NCI-H2196 treated with DMSO at 0.1 percent for 48 hours (cell line): ENCODE data around the gene TSPEAR.

Experiments used
- DNase-seq: peaks from one replicate; lab custom pipeline; 2025; ENCODE audit not compliant: unreplicated experiment; lab: John Stamatoyannopoulos, UW

The TSPEAR gene

DNA sequence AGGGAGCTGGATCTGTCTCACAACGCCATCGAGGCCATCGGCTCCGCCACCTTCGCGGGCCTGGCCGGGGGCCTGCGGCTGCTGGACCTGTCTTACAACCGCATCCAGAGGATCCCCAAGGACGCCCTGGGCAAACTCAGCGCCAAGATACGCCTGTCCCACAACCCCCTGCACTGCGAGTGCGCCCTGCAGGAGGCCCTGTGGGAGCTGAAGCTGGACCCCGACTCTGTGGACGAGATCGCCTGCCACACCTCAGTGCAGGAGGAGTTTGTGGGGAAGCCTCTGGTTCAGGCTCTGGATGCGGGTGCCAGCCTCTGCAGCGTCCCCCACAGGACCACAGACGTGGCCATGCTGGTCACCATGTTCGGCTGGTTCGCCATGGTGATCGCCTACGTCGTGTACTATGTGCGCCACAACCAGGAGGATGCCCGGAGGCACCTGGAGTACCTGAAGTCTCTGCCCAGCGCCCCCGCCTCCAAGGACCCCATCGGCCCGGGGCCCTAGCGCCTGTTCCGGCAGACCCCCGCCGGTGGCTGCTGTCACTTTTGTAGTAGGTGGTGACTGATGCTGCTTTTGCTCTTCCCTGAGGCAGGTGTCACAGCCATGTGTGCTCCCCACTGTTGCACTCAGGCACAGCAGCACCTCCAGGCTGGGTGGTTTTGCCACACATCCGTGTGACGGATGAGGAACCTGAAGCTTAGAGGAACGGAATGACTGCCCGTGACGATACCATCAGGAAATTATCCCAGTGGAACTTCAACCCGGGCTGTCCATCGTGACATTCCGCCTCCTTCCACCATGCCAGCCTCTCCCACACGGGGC is 254.2 kb downstream of the TSPEAR start:
- no peak for DNase-seq

DNA sequence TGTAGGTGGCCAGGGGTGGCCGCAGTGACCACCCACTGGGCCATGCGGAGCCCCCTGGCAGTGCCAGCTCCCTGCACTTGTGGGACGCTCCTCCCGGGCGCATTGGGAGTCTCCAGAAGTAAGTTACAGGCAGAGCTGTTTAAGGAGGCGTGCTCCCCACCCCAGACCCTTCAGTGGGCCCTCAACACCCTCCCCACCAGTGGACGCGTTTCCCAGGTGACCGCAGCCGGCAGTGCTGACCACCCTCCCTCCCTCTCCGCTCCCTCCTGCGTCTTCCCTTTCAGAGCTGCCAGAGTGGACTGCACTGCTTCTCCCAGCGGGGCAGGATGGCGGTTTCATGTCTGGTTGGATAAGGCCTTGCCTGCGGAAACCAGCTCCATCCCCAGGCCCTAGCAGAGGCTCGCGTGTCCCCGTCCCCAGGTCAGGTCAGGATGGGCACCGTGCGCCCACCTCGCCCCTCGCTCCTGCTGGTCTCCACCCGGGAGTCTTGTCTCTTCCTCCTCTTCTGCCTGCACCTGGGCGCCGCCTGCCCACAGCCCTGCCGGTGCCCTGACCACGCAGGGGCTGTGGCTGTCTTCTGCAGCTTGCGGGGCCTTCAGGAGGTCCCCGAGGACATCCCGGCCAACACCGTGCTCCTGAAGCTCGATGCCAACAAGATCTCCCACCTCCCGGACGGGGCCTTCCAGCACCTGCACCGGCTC is 255.0 kb downstream of the TSPEAR start:
- DNase-seq, result no peak

DNA sequence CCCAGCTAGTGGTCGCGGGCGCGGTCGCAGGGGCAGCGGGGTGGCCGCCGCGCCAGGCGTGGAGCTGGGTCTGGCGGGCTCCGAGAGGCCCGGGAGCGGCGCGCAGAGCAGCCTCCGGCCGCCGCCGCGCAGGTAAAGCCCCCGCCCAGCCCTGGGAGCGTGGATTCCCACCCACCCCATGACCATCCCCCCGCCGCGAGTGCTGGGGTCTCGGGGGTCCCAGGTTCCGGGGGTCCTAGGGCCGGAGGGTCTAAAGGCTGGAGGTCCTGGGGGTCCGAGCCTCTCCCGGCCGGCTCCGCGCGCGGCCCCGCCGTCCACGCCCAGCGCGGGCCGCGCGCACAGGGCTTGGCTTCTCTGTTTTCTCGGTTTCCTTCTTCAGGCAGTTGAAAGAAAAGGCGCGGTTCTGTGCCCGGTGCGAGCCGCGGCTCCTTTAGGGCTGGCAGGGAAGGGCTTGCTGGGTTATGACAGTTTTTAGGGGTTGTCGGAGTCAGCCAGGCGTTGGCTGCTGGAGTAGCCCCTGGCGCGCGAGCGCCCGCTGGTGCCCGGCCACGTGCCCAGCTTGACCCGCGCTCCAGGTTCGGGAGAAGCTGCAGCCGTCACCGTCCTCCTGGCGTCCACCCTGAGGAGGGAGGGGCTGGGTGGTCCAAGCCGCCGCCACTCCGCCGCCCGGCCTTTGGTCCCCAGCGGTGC is 255.7 kb downstream of the TSPEAR start:
- DNase-seq, result peak; percentile 6

DNA sequence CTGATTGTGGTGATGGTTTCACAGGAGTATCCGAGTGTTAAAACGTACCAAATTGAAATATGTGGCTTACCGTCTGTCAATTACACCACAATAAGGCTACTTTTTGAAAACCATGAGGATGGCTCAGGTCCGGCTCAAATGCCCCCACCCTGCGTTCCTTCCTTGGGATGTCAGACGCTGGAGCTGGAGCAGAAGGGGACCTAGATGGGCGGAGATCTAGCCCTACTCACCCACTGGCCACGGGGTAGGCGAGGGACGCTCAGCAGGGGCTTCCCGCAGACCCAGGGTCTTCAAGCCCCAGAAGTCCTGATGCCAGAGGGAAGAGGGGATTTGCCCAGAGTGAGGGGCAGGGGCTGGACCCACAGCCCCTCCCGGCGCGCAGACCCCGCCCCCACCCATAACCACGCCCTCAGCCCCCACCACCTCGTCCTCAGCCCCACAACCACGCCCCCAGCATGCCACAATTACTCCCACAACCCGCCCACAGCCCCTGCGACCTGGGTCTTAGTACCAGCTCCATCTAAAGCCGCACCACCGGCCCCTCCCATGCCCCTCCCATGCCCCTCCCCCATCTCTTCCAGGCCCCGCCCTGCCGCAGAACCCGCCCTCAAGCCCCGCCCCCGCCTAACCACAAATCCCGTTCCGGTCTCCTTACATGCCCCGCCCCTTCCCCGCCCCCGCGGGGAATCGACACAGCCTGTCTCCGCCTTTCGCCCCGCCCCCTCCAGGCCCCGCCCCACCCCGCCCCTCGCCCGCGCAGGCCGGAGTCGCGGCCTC is 256.4 kb downstream of the TSPEAR start, which contains the start of gene LRRC3:
LRRC3 (plus strand) TSS at position 764 of the 777 bp plus-strand sequence. CDS start 1,135 bp downstream, outside the sequence.
- peak; percentile 43 for DNase-seq

DNA sequence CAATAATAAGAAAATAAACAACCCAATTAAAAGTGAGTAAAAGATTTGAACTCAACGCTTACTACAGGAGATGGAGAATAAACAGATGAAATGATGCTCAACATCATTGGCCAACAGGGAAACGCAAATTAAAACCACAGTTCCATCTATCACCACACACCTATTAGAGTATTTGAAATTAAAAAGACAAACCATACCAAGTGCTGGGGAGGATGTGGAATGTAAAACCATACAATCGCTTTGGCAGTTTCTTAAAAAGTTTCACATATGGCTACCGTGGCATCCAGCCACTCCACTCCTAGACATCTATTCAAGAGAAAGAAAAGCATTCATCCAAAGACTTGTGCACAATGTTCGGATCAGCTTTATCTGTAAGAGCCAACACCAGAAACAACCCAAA is 257.3 kb downstream of the TSPEAR start:
- DNase-seq, result no peak

DNA sequence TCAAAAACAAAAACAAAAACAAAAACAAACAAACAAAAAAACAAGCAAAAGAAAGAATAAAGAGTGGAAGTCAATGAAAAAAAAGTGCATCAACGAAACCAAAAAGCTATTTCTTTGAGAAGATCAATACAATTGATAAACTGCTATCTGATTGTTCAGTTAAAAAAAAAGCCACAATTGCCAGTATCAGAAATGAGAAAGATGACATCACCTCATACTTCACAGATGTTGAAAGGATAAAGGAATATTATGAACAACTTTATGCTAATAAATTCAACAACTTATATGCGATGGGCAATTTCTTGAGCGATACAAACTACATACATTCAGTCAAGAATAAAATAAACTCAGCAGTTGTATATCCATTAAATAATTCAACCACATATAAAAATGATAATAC is 258.3 kb downstream of the TSPEAR start:
- no peak for DNase-seq

DNA sequence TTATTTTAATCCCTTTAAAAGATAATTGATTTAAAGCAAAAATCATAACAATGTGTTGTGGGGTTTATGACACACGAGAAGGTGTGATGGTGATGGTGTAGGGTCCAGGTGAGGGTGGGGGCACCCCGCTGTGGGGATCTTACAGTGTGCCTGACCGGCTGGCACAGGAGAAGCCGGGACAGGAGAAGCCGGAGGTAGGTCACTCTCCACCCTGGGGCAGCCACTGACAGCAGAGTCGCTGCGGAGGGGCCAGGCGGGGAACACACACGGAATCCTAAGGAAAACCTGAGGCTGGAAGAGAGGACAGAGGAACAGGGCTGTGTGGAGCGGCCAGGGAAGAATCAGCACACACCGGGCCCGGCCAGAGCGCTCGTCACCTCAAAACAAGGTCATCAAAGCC is 260.4 kb downstream of the TSPEAR start:
- no peak for DNase-seq

DNA sequence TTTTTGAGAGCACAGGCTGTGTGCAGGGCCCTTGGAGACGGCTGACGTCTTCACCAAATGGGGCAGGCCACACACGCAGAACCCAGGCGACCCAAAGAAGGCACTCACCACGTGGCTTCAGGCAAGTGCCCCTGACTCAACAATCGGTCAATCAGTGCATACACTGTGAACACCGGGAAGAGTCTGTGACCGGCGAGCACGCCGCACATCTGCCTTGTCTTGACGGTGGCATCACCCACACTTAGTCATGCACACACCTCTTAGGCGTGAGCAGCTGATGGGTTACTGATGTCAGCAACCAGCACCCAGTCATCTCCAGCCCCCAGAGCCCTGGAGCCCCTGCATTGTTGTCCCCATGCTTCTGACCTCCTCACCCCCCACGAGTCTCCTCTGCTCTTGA is 261.0 kb downstream of the TSPEAR start:
- DNase-seq, result no peak

DNA sequence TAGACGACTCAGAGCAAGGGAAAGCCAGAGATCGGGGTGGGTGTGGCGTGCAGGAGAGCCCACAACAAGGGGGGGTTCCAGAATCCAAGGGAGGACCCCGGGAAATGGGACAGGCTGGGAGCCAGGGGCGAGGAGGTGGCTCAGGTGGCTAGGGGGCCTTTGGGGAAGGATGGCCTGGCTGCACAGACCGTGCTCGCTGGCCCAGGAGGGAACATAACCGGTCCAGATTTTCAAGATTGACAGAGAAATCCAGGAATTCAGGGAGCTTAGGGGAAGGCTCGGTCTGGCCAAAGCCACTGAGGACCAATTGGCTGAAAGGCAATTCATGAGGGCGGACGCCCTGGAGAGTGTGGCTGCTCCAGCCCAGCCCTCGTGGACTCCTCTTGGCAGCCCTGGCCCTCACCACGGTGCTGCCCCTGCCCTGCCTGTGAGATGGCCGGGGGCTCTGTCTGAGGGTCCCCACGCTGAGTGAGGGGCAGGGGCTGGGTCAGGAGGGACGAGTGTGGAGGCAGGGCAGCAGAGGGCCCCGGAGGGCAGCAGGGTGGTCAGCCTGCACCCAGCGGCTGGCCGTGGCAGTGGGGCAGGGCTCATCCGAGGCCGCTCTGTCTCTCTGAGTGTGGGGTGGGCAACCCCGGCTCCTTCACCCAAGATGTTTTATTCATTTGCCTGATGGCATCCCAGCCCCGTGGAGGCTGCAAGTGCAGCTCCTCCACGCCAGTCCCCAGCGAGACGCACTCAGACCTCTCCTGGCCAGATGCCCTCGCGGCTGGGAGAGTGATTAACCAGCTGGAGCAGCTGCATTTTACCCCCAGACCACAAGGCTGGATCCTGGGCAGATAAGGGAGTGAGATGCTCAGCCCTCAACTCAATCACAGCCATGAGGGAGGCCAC is 261.7 kb downstream of the TSPEAR start:
- no peak for DNase-seq

DNA sequence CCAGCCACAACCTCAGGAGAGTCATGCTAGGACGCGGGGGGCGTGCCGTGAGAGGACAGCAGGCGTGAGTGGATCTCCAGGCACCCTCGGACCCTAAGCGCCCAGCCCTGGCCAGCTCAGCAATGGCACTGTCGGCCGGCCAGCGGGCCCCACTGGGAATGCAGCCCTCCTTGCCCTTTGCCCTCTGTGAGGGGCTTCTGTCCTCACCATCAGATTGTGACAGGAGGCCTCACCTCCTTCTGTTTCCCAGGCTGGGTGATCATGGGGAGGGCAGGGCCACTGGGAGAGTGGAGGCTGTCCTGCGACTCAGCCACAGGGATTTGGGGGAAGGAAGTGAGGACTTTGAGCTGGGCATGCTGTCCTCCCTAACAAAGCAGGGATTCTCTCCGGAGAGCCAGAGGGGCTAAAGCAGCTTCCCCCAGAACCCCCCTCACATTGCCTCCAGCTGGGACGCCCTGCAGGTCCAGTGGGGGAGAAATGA is 262.7 kb downstream of the TSPEAR start:
- DNase-seq, result no peak
